ENCODE data around the gene TMEM203. TPM values are rescaled to one million over a fixed set of nuclear protein-coding genes. Genes with fewer than 3 reads are reported as not detected.
A peak's percentile ranks its signal among the peaks of the same experiment; 100 is the strongest.

TMEM203 gene
- total RNA-seq, 1 donor from 2014 or later = 43.3 TPM

- intact Hi-C loops (cut with micrococcal nuclease) = no loop called here
- DNase-seq (no peak), ATAC-seq (no peak)
Observed at GRCh38 chr9:137173796-137174664, 31.4 kb downstream of the TMEM203 start.

DNA sequence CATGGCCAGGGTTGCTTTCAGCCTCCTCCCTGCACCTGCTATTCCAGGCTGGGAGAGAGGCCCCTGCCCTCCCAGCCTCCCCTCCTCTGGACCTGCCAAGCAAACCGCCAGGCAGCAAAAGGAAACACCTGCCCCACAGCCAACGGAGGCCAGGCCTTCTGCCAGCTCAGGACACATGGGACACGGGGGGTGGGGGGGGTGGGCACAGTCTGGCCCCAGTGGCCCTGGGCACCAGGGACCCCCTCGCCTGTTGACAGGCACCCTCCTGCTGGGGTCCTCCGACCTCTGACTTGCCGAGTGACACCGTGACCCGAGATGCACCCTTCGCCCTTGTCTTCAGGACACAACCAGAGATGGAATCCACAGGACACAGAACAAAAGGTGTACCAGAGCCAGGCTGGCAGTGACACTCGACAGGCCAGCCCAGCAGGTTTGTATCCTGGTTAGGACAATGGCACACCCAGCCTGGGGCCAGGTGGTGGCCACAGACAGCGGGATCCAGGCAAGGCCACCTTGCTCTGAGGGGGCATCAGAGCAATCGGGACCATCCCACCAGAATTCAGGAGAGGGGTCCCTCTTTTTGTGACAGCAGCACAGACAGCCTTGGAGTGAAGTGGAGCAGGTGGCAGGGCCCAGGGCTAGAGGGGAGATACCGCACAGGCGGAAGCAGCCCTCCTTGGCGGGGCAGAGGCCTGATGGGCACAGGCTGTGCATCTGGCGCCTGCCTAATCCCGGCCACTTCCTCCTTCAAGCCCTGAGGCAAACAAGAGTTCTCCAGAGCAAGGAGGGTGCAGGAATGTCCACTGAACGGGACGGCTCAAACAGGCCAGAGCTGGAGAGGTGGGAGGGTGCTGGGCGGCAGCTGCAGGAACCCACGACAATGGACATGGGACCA is 32.3 kb downstream of the TMEM203 start:
- intact Hi-C loops (cut with micrococcal nuclease) = no loop called here
- no peak for DNase-seq
- no peak for ATAC-seq

- no peak for DNase-seq
- intact Hi-C loops (cut with micrococcal nuclease) = no loop called here
- ATAC-seq = no peak
Observed at GRCh38 chr9:137171149-137171900, 34.1 kb downstream of the TMEM203 start.

DNA sequence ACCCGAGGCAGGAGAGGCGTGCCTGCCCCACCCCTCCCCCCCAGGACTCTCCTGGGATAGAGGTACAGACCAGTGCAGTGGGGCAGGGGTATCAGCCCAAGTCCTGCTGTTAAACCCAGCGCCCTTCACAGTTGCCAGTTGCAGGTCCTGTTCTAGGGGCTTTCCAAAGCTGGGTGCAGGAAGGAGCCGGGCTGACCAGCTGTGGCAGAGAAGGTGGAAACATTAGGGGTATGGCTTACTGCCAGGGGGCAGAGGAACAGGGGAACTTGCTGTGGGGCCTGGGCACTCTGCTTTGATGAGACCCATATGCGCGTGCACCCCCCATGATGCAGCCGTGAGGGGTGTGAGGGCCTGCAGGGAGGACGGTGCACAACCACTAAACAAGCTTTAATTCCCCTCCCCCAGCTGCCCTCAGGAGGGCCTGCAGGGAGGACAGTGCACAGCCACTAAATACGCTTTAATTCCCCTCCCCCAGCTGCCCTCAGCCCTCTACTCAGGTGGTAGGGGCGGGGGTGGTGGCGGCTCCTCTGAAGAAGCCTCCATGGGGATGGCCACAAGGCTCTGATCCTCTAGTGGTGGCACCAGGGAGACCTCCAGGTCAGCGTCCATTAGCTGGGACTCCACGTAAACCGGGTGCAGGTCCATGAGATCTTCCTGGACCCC is 34.8 kb downstream of the TMEM203 start:
- intact Hi-C loops (cut with micrococcal nuclease) = no loop called here
- no peak for DNase-seq
- ATAC-seq = no peak

DNA sequence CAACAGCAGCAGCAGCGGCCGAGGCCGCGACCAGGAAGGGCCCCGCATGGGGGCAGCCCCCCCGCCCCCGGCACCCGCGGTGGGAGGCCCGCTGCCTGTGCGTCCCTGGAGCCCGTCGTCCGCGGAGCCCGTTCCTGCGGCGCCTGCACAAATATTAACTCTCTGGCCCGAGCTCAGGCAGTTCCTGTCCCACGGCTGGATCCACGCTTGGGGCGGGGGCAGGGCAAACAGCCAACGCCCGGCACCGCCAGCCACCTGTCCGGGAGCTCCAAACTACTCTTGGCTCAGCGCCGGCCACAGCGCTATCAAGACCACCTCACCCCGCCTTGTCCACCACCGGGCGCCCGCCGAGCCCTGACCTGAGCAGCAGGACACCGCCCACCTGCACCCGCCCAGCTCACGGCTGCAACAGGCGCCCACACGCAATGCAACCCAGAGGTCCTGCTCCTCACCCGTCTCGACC is 35.5 kb downstream of the TMEM203 start, which contains the start of gene LRRC26:
Gene LRRC26 (minus strand): TSS at position 156 of the 463 bp plus-strand sequence. CDS start 108 bp downstream, at position 48.
- ATAC-seq = no peak
- DNase-seq = no peak
- intact Hi-C loops (cut with micrococcal nuclease) = no loop called here

GRCh38 chr9:137168904-137169856 is 36.3 kb downstream of the TMEM203 start:
- intact Hi-C loops (cut with micrococcal nuclease) = no loop called here
- DNase-seq (peak; percentile 62), ATAC-seq (peak; percentile 65)

DNA sequence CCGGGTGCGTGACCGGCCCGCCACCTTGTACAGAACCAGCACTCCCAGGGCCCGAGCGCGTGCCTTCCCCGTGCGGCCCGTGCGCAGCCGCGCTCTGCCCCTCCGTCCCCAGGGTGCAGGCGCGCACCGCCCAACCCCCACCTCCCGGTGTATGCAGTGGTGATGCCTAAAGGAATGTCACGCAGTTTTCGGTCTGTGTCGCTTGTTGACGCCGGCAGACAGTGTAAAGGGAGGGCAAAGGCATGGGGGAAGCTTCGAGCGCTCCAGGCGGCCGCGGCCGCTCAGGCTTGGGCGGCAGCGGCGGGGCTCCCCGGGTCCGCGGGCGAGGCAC is 36.9 kb downstream of the TMEM203 start:
- no peak for DNase-seq
- intact Hi-C loops (cut with micrococcal nuclease) = no loop called here
- peak; percentile 7 for ATAC-seq

- intact Hi-C loops (cut with micrococcal nuclease) = no loop called here
- DNase-seq (peak; percentile 30), ATAC-seq (peak; percentile 6)
Observed at GRCh38 chr9:137167747-137168572, 37.5 kb downstream of the TMEM203 start.

- ATAC-seq = no peak
- no peak for DNase-seq
- intact Hi-C loops (cut with micrococcal nuclease) = no loop called here
Observed at GRCh38 chr9:137167277-137167746, 38.1 kb downstream of the TMEM203 start.

DNA sequence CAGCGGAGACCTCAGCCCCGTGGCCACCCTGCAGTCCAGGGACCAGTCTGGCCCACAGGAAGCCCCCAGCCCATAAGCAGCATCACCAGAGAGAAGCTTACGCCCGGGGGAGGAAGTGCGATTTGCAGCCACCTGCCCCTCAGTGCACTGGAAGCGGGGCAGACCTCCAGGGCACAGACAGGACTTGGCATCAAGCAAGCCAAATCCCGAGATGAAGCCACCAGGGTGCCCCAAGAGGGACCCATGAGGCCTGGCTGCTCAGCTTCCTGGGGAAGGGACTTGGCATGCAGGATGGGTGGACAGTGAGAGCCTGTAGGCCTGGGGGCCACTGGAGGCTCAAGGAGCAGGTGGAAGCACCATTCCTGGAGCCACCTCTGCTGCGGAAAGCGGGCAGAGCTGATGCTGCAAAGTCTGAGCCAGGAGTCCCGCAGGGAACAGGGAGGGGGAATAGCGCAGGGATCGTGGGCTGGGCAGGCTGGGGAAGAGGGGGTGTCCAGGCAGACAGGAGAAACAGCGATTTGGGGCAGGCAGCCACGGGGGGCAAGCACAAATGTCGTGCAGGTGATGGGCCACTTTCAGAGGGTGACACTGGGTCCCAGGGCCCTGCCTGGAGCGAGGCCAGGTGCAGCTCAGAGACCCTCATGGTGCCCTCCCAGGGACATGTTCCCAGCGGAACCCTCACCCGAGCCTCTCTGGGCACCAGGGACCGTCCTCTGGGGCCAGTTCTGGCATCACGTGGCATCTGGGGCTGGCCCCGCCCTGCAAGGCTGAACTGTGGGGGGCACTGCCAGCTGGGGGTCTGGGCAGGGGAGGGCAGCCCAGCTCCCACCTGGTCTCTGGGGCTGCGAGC is 38.8 kb downstream of the TMEM203 start:
- intact Hi-C loops (cut with micrococcal nuclease) = no loop called here
- ATAC-seq = no peak
- DNase-seq = no peak

- no peak for ATAC-seq
- no peak for DNase-seq
- intact Hi-C loops (cut with micrococcal nuclease) = no loop called here
Observed at GRCh38 chr9:137165250-137165836, 40.1 kb downstream of the TMEM203 start.

DNA sequence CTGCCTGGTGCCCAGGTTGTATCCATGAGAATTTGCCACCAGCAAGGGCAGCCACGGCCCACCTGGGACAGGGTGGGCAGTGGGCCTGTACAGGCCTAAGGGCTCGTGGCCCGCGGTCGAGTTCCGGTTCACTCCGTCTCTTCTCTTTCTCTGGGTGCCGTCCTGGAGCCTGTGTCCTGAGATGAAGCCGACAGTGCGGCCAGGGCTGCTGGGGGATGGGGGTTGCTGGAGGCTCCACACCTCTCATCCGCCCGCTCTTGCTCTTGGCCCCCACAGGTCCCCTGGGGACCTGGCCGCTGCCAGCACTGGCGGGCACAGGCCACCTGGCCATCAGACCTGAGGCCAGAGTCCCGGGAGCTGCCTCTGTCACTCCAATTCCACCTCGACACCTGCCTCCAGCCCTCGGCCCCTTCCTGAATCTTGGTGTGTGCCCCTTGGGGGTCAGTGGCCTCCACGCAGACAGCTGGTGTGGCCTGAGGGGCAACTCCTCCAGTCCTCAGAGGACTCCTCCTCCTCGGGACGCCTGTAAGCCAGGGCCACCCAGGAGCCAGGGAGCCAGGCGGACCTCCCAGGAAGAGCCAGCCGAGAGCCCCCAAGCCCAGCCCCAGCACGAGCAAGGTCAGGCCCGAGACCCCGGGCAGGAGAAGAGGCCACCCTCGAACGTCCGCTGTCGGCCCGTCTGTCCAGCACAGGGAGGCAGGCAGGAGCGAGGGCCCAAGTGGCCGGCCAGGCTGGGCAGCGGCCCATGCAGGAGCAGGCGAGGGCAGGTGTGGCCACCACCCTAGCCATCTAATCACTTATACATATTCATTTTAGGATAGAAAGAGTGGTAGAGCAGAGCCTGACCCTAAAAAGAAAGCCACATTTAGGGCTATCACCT is 40.8 kb downstream of the TMEM203 start:
- DNase-seq (no peak), ATAC-seq (no peak)
- intact Hi-C loops (cut with micrococcal nuclease) = no loop called here

DNA sequence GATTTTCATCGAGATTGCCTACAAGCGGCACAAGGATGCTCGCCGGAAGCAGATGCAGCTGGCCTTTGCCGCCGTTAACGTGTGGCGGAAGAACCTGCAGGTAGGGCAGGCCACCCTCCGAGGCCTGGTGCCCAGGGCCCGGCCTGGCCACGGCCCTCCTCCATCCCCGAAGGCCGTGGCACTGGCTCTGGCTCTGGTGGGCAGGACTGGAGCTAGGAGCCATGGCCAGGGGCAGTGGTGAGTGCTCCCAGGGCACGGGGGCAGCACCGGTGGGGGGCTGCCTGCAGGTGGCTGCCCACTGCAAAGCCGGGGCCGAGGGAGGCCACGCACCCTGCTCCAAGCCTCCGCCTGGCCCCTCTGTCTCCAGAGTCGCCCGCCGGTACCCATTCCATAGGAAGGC is 41.6 kb downstream of the TMEM203 start:
- no peak for DNase-seq
- intact Hi-C loops (cut with micrococcal nuclease) = no loop called here
- ATAC-seq = no peak

DNA sequence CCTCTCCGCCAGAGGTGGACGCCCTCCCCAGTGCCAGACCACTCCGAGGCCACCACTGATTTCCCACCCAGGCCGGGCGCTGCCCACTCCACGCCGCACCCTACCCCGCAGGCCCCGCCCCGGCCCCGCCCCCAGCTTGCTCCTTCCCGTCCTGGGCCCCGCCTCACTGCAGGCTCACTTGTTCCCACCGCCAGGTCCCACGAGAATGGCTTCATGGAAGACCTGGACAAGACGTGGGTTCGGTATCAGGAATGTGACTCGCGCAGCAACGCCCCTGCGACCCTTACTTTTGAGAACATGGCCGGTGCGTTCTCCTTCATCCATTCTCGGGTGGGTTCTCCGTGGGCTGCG is 42.1 kb downstream of the TMEM203 start:
- intact Hi-C loops (cut with micrococcal nuclease) = no loop called here
- no peak for DNase-seq
- peak; percentile 21 for ATAC-seq
